H7 (cell line): ENCODE results near the gene PI4K2B. TPM values are rescaled to one million over a fixed set of nuclear protein-coding genes. Genes with fewer than 3 reads are reported as not detected.
A peak's percentile ranks its signal among the peaks of the same experiment; 100 is the strongest.
"Not testable (repeated sequence)": the region's sequence is repeated elsewhere in the genome, so short reads cannot be mapped to it uniquely, and the experiment has no call there.

ENCODE experiments used
- DNase-seq: peaks from one replicate; pipeline ENCODE4 v3.0.0; 2012
- H3K27me3 ChIP-seq: 2 replicates; pipeline ENCODE4 v1.6.0; 2011; ENCODE audit warnings: mild to moderate bottlenecking, low read length; ENCODE audit not compliant: control insufficient read depth, insufficient read depth
- H3K36me3 ChIP-seq: replicated peaks from 2 replicates; pipeline ENCODE4 v1.5.1; 2011; ENCODE audit warnings: low read length; ENCODE audit not compliant: control insufficient read depth, insufficient read depth
- H3K4me3 ChIP-seq: 2 replicates; pipeline ENCODE4 v1.5.1; 2011; ENCODE audit warnings: low read depth, mild to moderate bottlenecking, control low read depth, low read length, moderate library complexity; ENCODE audit not compliant: insufficient read depth
- total RNA-seq: library from RNA; depleted of rRNA; stranded (reverse); fragments of >200 nt; shearing (Covaris generic); gene quantifications from 2 replicates; pipeline ENCODE4 v1.2.3, GENCODE V29; 2014

The PI4K2B gene
- total RNA-seq, 1 experiment from 2014 or later: 14.8 TPM

GRCh38 chr4:25253786-25254185 lies 20.0 kb downstream of the PI4K2B start:
- H3K27me3 ChIP-seq, DNase-seq, H3K4me3 ChIP-seq, H3K36me3 ChIP-seq: not testable (repeated sequence)

GRCh38 chr4:25258980-25259578 lies 25.2 kb downstream of the PI4K2B start:
- DNase-seq: no peak
- H3K27me3 ChIP-seq: no peaks in the 10 kb centered on the region
- no peaks in the 10 kb centered on the region for H3K36me3 ChIP-seq
- no peak overlapping the region for H3K4me3 ChIP-seq

- no peak overlapping the region for H3K4me3 ChIP-seq
- no peak for DNase-seq
- H3K36me3 ChIP-seq: no peaks in the 10 kb centered on the region; the same call in 1 of the 2 replicates
- H3K27me3 ChIP-seq: no peaks in the 10 kb centered on the region
These were observed 38.0 kb downstream of the PI4K2B start for GRCh38 chr4:25271866-25272265.

- Histone ChIP-seq H3K4me3 (no peak overlapping the region), H3K36me3 (no peaks in the 10 kb centered on the region; the same call in 1 of the 2 replicates)
- DNase-seq: no peak
These were observed 46.4 kb downstream of the PI4K2B start for GRCh38 chr4:25280210-25280609.

GRCh38 chr4:25283948-25284347 lies 50.1 kb downstream of the PI4K2B start:
- H3K4me3 ChIP-seq: no peak overlapping the region
- no peaks in the 10 kb centered on the region; the same call in 1 of the 2 replicates for H3K36me3 ChIP-seq
- no peaks in the 10 kb centered on the region for H3K27me3 ChIP-seq
- no peak for DNase-seq

More at GRCh38 chr4:25280210-25280609, 46.4 kb downstream of the PI4K2B start:
- H3K27me3 ChIP-seq: no peaks in the 10 kb centered on the region

- H3K27me3 ChIP-seq: no peaks in the 10 kb centered on the region
- no peak for DNase-seq
- H3K36me3 ChIP-seq: no peaks in the 10 kb centered on the region; the same call in 1 of the 2 replicates
- no peak overlapping the region for H3K4me3 ChIP-seq
These were observed 50.6 kb downstream of the PI4K2B start for GRCh38 chr4:25284466-25284865.

- DNase-seq: no peak
- Histone ChIP-seq H3K36me3 (no peaks in the 10 kb centered on the region), H3K27me3 (no peaks in the 10 kb centered on the region), H3K4me3 (no peak overlapping the region)
These were observed 56.7 kb downstream of the PI4K2B start for GRCh38 chr4:25290490-25291067.

GRCh38 chr4:25291158-25291733 lies 57.4 kb downstream of the PI4K2B start:
- no peak for DNase-seq
- Histone ChIP-seq H3K36me3 (no peaks in the 10 kb centered on the region), H3K27me3 (no peaks in the 10 kb centered on the region), H3K4me3 (no peak overlapping the region)

GRCh38 chr4:25297528-25298242 lies 63.9 kb downstream of the PI4K2B start:
- no peaks in the 10 kb centered on the region for H3K27me3 ChIP-seq
- H3K4me3 ChIP-seq: no peak overlapping the region
- H3K36me3 ChIP-seq: no peaks in the 10 kb centered on the region
- no peak for DNase-seq

- peak; percentile 33 for DNase-seq
- no peak overlapping the region for H3K4me3 ChIP-seq
- H3K36me3 ChIP-seq: no peaks in the 10 kb centered on the region
These were observed 65.8 kb downstream of the PI4K2B start for GRCh38 chr4:25299476-25300203.

GRCh38 chr4:25301471-25301870 lies 67.6 kb downstream of the PI4K2B start:
- no peak for DNase-seq
- no peak overlapping the region for H3K4me3 ChIP-seq
- no peaks in the 10 kb centered on the region for H3K27me3 ChIP-seq
- no peaks in the 10 kb centered on the region for H3K36me3 ChIP-seq

More at GRCh38 chr4:25299476-25300203, 65.8 kb downstream of the PI4K2B start:
- H3K27me3 ChIP-seq: no peaks in the 10 kb centered on the region

GRCh38 chr4:25302626-25303025 lies 68.8 kb downstream of the PI4K2B start:
- H3K27me3 ChIP-seq: no peaks in the 10 kb centered on the region
- H3K36me3 ChIP-seq: no peaks in the 10 kb centered on the region
- no peak for DNase-seq
- no peak overlapping the region for H3K4me3 ChIP-seq

- no peak for DNase-seq
- Histone ChIP-seq H3K27me3 (no peaks in the 10 kb centered on the region), H3K36me3 (no peaks in the 10 kb centered on the region), H3K4me3 (no peak overlapping the region)
These were observed 69.7 kb downstream of the PI4K2B start for GRCh38 chr4:25303578-25303977.

- no peak overlapping the region for H3K4me3 ChIP-seq
- no peaks in the 10 kb centered on the region for H3K36me3 ChIP-seq
- H3K27me3 ChIP-seq: no peaks in the 10 kb centered on the region
- DNase-seq: no peak
These were observed 72.8 kb downstream of the PI4K2B start for GRCh38 chr4:25306518-25307057.
